Measurements from ENCODE around the gene STX11.

Gene STX11

DNA sequence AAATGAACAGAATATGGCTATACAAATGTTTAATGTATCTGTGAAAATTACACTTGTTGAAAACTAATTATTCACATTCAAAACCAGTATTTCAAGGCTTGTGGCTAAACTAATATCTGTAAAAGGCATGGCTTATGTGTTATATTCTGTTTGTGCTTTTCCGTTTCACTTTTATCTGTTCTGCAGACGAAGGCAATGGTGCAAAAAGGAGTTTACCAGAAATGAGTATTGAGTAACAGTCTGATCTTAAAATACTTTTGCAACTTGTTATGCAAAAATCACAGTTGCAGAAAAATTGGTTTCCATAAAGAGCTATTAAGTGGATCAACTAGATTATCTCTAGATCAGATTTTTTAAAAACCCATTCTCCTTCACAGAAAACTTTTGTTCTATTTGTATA, 9.4 kb upstream of the STX11 start:
- in situ Hi-C loops (cut with MboI; ENCODE audit: low sequenced_read_pairs), result no loop called here

GRCh38 chr6:144141470-144141869, 8.8 kb upstream of the STX11 start:
- in situ Hi-C loops (cut with MboI; ENCODE audit: low sequenced_read_pairs), result no loop called here

GRCh38 chr6:144143106-144143505, 7.2 kb upstream of the STX11 start:
- in situ Hi-C loops (cut with MboI; ENCODE audit: low sequenced_read_pairs), result no loop called here

GRCh38 chr6:144143878-144144277, 6.4 kb upstream of the STX11 start:
- in situ Hi-C loops (cut with MboI; ENCODE audit: low sequenced_read_pairs), result no loop called here

DNA sequence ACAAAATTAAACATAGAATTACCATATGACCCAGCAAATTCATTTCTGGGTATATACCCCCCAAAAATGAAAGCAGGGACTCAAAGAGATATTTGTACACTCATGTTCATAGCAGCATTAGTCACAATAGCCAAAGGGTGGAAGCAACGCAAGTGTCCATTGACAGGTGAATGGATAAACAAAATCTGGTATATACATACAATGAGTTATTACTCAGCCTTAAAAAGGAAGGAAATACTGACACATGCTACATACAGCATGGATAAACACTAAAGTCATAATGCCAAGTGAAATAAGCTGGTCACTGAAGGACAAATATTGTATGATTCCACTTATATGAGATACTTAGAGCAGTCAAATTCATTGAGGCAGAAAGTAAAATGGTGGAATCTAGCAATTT, 5.3 kb upstream of the STX11 start:
- in situ Hi-C loops (cut with MboI; ENCODE audit: low sequenced_read_pairs), result no loop called here

DNA sequence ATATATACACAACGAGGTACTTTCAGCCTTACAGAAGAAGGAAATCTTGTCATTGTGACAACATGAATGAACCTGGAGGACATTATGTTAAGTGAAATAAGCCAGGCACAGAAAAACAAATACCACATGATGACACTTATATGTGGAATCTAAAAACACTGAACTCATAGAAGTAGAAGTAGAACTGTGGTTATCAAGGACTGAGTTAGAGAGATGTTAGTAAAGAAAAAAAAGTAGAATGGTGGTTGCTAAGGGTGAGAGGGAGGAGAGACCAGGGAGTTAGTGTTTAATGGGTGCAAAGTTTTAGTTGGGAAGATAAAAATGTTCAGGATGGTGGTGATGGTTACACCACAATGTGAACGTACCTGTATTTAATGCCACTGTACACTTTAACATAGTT, 4.8 kb upstream of the STX11 start:
- in situ Hi-C loops (cut with MboI; ENCODE audit: low sequenced_read_pairs), result no loop called here

DNA sequence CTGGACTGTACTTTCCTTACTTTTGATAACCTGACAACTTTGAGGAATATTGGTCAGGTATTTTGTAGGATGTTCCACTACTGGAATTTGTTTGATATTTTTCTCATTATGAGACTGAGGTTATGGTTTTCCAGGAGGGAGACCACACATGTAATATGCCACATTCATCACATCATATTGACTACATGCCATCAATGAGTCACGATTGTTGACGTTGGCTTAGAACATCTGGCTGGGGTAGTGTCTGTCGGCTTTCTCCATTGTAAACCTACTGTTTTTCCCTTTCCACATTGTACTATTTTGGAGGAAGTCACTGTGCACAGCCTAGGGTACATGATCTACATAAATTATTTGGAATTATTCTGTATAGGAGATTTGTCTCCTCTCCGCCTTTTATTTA, 1.4 kb upstream of the STX11 start:
- in situ Hi-C loops (cut with MboI; ENCODE audit: low sequenced_read_pairs), result no loop called here

DNA sequence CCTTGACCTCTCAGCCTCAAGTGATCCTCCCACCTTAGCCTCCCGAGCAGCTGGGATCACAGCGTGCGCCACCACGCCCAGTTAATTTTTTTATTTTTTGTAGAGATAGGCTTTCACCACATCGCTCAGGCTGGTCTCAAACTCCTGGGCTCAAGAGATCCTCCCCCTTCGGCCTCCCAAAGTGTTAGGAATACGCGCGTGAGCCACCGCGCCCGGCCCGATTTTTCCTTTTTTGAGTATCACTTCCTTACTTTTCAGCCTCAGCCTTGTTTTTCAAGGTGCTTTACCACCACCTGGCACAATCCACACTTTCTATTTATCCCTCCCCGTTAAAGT, 791 bp upstream of the STX11 start:
- in situ Hi-C loops (cut with MboI; ENCODE audit: low sequenced_read_pairs), result no loop called here

DNA sequence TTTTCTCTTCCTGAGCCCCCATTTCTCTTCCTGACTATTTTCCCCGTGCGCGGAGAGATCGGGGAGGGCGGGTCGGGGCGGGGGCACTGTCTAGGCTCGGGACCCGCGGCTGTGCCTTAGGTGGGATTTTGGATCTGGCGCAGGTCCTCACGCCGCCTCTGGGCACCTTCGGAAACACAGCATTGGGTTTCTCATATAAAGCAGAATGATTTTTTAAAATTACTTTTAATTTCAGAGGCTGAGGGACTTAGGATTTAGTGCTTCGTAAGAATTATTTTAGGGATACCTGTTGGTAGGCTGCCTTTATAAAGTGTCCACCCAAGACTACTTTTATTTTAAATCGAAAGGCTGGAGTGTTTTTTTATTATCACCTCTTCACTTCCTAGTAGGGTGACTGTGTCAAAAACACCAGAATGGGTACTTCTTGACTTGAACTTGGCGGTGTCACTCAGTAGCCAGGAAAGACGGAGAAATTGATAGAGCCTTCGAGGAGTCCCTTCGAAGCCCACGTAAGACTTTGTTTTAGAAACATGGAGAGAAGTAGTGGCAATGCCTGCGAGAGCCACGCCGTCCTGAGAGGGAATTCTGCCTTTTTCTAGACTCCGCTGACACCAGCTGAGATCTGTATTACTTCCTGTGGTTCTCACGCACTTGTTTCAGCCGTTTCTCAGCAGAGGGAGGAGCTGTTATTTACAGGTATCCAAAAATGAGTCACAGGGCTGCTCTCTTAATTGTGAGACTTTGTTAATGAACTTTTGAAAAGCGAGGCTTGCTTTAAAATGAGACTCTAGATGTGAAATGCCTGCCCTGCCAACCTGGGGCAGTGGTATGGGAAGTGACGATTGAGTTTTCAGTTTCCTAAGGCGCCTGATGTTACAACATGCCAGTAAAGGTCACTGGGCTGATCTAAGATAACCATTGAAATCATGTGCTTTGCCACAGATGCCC, 667 bp downstream of the STX11 start:
- in situ Hi-C loops (cut with MboI; ENCODE audit: low sequenced_read_pairs), result no loop called here

DNA sequence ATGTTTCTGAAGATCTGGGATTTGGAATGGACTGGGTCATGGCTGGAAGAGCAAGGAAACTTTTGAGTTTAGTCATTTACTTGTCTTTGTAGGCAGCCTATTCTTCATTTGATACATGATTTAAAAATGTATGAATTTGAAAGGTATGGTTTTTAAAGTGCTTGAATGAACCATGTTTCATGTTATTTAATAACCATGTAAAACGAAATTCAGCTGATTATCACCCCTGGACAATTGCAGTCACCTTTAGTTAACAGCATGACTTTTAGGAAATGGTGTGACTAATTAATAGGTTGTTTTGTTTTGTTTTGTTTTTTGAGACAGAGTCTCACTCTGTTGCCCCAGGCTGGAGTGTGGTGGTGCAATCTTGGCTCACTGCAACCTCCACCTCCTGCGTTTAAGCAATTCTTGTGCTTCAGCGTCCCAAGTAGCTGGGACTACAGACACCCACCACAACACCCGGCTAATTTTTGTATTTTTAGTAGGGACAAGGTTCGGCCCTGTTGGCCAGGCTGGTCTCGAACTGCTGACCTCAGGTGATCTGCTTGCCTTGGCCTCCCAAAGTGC, 2.1 kb downstream of the STX11 start:
- in situ Hi-C loops (cut with MboI; ENCODE audit: low sequenced_read_pairs), result no loop called here

DNA sequence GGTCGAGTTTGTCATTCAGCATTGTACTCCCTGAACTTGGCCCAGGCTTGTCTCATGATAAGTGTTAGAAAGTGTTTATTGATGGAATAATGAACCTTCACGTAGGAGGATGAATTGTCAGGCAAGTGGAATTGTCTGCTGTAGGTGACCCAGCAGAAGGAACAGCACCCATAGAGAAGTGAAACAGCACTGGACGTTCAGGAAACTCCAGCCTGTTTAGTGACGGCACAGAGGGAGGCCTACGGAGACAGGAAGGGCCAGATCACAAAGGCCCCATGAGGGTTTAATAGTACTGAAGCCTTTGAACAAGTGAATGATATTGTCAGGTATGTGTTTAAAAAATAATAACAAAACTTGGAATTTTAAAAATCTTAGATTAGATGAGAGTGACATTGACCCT, 2.9 kb downstream of the STX11 start:
- in situ Hi-C loops (cut with MboI; ENCODE audit: low sequenced_read_pairs), result no loop called here

- in situ Hi-C loops (cut with MboI; ENCODE audit: low sequenced_read_pairs), result no loop called here
These were observed 3.7 kb downstream of the STX11 start for GRCh38 chr6:144153971-144154370.

DNA sequence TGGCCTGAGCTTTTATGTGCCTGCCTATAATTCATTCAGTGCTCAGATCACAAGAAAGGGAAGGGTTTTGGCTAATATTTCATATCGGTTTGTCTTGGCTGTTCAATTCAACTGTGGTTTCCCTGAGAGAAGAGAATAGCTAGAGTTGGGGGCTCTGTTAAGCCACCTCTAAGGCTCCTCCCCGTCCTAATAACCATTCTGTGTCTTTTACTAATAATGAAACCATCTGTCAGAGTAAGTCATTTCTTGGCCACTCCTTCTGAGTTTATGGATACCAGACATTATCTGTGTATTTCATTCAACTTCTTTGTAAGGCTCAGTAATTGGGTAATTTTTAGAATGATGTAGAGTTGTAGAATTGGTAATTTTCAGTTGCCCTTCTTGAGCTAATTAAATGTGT, 5.2 kb downstream of the STX11 start:
- in situ Hi-C loops (cut with MboI; ENCODE audit: low sequenced_read_pairs), result no loop called here

DNA sequence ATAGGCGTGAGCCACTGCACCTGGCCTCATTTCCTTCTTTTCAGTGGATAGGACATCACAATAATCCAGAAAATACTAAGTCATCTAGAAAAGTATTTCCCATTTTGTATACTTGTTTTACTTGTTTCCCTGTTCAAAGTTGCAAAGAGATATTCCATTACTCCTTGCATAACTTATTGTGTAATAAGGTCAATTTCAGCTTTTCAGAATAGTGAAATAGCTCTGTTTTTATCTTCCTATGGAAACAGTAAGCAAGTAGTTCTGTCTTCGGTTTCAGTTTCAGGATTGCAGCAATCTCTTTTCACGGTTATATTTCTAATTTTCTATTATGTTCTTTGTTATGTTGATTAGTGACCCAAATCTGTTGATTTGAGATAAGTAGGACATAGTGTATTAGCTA, 6.0 kb downstream of the STX11 start:
- in situ Hi-C loops (cut with MboI; ENCODE audit: low sequenced_read_pairs), result no loop called here

- in situ Hi-C loops (cut with MboI; ENCODE audit: low sequenced_read_pairs), result no loop called here
These were observed 6.7 kb downstream of the STX11 start for GRCh38 chr6:144156991-144157390.

DNA sequence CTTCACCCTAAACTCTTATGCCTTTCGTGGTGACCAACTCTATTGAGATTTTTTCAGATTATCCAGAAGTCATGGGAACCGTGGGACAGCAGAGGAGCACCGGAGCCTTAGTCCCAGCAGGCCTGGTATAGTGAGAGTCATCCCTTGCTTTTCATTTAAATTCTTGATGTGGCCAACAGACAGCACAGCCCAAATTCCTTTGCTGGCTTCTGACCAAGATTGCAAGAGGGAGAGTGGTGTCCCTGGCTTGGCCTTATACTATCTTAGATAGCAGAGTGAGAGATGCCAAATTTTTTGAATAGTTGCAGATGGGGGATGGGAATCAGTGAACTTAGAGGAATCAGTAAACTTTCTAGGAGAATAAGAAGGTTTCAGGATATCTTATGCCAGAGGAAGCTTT, 7.8 kb downstream of the STX11 start:
- in situ Hi-C loops (cut with MboI; ENCODE audit: low sequenced_read_pairs), result no loop called here

DNA sequence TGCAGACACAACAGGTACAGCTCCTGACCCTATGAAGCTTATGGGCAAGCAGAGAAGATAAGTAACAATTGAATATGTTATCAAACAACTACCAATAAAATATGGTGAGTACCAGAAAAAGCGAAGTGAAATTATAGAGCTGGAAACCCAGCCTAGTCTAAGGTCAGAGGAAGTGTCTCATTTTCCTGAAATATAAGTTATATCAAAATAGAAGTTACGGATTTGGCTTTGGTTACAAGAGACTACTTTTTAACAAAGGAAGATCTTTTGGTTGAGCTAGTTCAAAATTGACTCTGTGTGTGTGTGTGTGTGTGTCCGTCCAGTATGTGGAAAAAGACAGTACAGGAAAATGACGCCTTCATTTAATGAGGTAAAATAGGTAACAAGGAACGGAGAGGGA, 8.9 kb downstream of the STX11 start:
- in situ Hi-C loops (cut with MboI; ENCODE audit: low sequenced_read_pairs), result no loop called here

- in situ Hi-C loops (cut with MboI; ENCODE audit: low sequenced_read_pairs), result no loop called here
These were observed 9.4 kb downstream of the STX11 start for GRCh38 chr6:144159742-144160141.

DNA sequence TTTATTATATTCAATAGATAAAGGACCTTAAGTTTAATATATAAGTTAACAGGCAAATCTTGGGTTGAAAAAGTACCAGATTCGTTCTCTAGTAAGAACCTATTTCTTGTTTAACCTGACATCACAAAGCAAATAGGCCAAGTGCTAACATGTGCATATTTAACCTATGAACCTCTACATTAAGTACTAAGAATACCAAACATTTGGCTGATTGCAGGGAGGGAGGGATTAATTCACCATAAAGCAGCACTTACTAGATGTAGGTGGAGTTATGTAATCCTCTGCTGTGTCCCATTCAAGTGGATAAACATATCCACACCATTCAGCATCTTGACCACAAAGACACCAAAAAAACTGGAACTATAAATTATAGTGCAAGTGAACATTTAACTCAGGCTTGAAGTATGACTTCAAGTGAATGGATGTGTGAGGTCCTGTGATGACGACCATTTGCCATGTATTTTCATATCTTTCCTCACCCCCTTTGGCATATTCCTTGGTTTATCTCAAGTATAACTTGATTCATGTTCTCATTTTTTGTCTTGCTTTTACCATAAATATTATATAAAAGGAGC, 10.2 kb downstream of the STX11 start:
- in situ Hi-C loops (cut with MboI; ENCODE audit: low sequenced_read_pairs), result no loop called here

DNA sequence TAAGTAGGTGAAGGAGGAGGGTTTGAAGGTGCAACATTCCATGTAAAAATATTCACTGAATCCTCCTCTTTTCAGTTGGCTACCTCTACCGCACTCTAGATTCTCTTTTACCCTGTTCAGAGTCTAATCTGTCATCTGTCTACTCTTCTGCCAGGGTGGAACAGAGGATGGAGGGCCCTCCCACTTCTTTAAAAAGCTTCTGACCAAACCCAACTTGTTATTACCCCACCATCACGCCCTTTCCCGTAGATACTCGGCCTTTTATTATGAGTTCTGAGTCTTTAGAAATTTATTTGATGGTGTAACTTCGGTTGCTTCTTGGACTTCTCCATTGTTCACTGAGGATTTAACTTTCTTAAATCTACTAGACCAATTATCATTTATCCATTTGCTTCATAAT, 11.7 kb downstream of the STX11 start:
- in situ Hi-C loops (cut with MboI; ENCODE audit: low sequenced_read_pairs), result no loop called here

GRCh38 chr6:144162977-144163376, 12.7 kb downstream of the STX11 start:
- in situ Hi-C loops (cut with MboI; ENCODE audit: low sequenced_read_pairs), result no loop called here

DNA sequence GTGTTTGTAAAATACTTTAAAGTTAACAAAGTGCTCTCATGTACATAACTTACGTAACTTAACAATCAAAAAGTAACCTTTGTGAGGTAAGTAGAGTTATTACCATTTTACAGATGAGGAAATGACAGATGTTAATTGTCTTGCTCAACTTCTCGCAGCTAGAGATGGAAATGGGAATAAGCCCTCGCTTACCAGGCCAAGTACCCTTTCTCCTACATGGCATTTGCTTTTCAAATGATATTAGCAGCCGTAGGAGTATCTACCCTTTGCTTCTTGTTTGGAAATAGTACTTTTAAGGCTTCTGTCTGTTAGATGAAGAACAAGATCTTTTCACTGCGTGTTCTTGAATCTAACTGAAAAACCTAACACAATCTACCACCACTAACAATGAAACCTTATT, 15.5 kb downstream of the STX11 start:
- in situ Hi-C loops (cut with MboI; ENCODE audit: low sequenced_read_pairs), result no loop called here
